Tibial nerve (tissue), 4 donors: ENCODE results near the gene MEP1B.

Experiments used
- EP300 ChIP-seq, 2 donors: sonication (generic); formaldehyde crosslinking; IDR thresholded peaks; one replicate each; pipeline ENCODE4 v1.6.1; 2017; ENCODE audit warnings: antibody characterized with exemption in 2 of 2, mild to moderate bottlenecking in 1 of 2
- POLR2A ChIP-seq, 2 donors: fragments of 450-650 bp; IDR thresholded peaks; one replicate each; pipeline ENCODE4 v1.6.1; 2017; ENCODE audit warnings: antibody characterized with exemption in 2 of 2, mild to moderate bottlenecking in 2 of 2, moderate library complexity in 2 of 2
- TF ChIP-seq, protein P1 (sequence below), 5 experiments: fragments of 200-600 bp in 3 of 5; fragments of 450-650 bp in 2 of 5; sonication (generic) in 3 of 5; IDR thresholded peaks; one replicate each; pipeline ENCODE4 v1.5.1; 2016 to 2019; ENCODE audit warnings: antibody characterized with exemption in 5 of 5, mild to moderate bottlenecking in 3 of 5, moderate library complexity in 2 of 5

DNA sequence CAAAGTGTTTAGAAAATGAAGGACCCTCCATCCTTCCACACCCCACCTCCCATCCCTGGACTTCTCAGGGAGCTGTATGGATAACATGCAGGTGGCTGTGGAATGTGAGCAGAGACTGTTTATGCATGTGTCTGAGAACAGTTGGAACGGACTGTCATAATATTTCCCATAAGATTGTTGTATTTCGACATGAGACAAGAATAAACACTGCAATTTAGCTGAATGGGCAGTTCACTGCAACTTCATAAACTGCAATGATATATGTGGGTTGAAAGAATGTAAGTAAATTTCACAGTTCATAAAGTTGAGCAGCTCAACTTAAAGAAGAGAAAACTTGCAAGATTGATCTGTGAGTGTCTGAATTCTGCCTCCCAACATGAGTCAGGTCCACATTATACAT, 74.6 kb downstream of the MEP1B start:
- TF ChIP-seq, protein P1, sequence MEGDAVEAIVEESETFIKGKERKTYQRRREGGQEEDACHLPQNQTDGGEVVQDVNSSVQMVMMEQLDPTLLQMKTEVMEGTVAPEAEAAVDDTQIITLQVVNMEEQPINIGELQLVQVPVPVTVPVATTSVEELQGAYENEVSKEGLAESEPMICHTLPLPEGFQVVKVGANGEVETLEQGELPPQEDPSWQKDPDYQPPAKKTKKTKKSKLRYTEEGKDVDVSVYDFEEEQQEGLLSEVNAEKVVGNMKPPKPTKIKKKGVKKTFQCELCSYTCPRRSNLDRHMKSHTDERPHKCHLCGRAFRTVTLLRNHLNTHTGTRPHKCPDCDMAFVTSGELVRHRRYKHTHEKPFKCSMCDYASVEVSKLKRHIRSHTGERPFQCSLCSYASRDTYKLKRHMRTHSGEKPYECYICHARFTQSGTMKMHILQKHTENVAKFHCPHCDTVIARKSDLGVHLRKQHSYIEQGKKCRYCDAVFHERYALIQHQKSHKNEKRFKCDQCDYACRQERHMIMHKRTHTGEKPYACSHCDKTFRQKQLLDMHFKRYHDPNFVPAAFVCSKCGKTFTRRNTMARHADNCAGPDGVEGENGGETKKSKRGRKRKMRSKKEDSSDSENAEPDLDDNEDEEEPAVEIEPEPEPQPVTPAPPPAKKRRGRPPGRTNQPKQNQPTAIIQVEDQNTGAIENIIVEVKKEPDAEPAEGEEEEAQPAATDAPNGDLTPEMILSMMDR (IDR thresholded peaks at IDR 0.05): no peak
- TF ChIP-seq POLR2A (IDR thresholded peaks at IDR 0.05) (no peak), EP300 (IDR thresholded peaks at IDR 0.05) (no peak)
